Keratinocyte (primary cell): ENCODE measurements around the gene CCR5. TPM values are rescaled to one million over a fixed set of nuclear protein-coding genes. Genes with fewer than 3 reads are reported as not detected.

Experiments
- DNase-seq: peaks from one replicate; pipeline ENCODE4 v3.0.0-alpha.2; 2011; ENCODE audit warnings: low read depth, missing footprints, low spot score
- FAIRE-seq: peaks from 2 replicates; lab custom pipeline; 2011; peaks lifted over from hg19 to GRCh38; lab: Jason Lieb, UNC
- H2AFZ ChIP-seq: 2 replicates; pipeline ENCODE4 v1.6.0; 2012; ENCODE audit warnings: low read length, control low read depth, inconsistent platforms; ENCODE audit not compliant: control insufficient read depth
- H3K27ac ChIP-seq: 2 replicates; pipeline ENCODE4 v1.5.1; 2011; ENCODE audit warnings: low read length; ENCODE audit not compliant: control insufficient read depth, insufficient read depth
- H3K27me3 ChIP-seq: 3 replicates; pipeline ENCODE4 v1.6.0; 2011; ENCODE audit warnings: low read length; ENCODE audit not compliant: control insufficient read depth, insufficient read depth; ENCODE audit errors: extremely low read depth
- H3K36me3 ChIP-seq, 2 experiments: 2 replicates in 1 of 2; 3 replicates in 1 of 2; pipeline ENCODE4 v1.5.1; 2011; ENCODE audit warnings: low read length in 2 of 2, mild to moderate bottlenecking in 1 of 2; ENCODE audit not compliant: control insufficient read depth in 2 of 2, insufficient read depth in 2 of 2; ENCODE audit errors: extremely low read depth in 1 of 2
- H3K4me1 ChIP-seq: 3 replicates; pipeline ENCODE4 v1.5.1; 2011; ENCODE audit warnings: low read length; ENCODE audit not compliant: control insufficient read depth, insufficient read depth; ENCODE audit errors: extremely low read depth
- H3K4me2 ChIP-seq: 3 replicates; pipeline ENCODE4 v1.6.0; 2011; ENCODE audit warnings: low read depth, low read length; ENCODE audit not compliant: control insufficient read depth, insufficient read depth; ENCODE audit errors: extremely low read depth
- H3K4me3 ChIP-seq, 3 experiments: fragments of 200-600 bp in 1 of 3; sonication (generic) in 1 of 3; 2 replicates in 2 of 3; 3 replicates in 1 of 3; pipeline ENCODE4 v1.5.1; 2011 to 2016; ENCODE audit warnings: low read length in 3 of 3, mild to moderate bottlenecking in 3 of 3, control low read depth in 2 of 3, inconsistent platforms in 1 of 3, low read depth in 1 of 3, mixed read lengths in 1 of 3, mixed run types in 1 of 3, moderate library complexity in 1 of 3; ENCODE audit not compliant: control insufficient read depth in 2 of 3, insufficient read depth in 2 of 3; ENCODE audit errors: extremely low read depth in 1 of 3
- H3K79me2 ChIP-seq: 2 replicates; pipeline ENCODE4 v1.6.0; 2012; ENCODE audit warnings: low read length; ENCODE audit not compliant: control insufficient read depth, insufficient read depth
- H3K9ac ChIP-seq: 3 replicates; pipeline ENCODE4 v1.6.0; 2011; ENCODE audit warnings: low read length; ENCODE audit not compliant: control insufficient read depth, insufficient read depth; ENCODE audit errors: extremely low read depth
- H3K9me1 ChIP-seq: 3 replicates; pipeline ENCODE4 v1.6.0; 2011; ENCODE audit warnings: low read length; ENCODE audit not compliant: control insufficient read depth, insufficient read depth; ENCODE audit errors: extremely low read depth
- H3K9me3 ChIP-seq: 2 replicates; pipeline ENCODE4 v1.5.1; 2012; ENCODE audit warnings: low read depth, low read length; ENCODE audit not compliant: control insufficient read depth
- H4K20me1 ChIP-seq: 3 replicates; pipeline ENCODE4 v1.6.0; 2011; ENCODE audit warnings: low read length; ENCODE audit not compliant: control insufficient read depth, insufficient read depth; ENCODE audit errors: extremely low read depth
- CTCF ChIP-seq, 3 experiments: IDR thresholded peaks in 1 of 3; conservative IDR thresholded peaks in 1 of 3; optimal IDR thresholded peaks in 1 of 3; 2 replicates in 2 of 3; 3 replicates in 1 of 3; pipeline versions ENCODE3 to v1.5.1; 2011; ENCODE audit warnings: low read length in 3 of 3, mild to moderate bottlenecking in 3 of 3, moderate library complexity in 2 of 3, control low read depth in 1 of 3, inconsistent platforms in 1 of 3; ENCODE audit not compliant: insufficient read depth in 2 of 3; ENCODE audit errors: extremely low read depth in 1 of 3
- EZH2 ChIP-seq: IDR thresholded peaks from one replicate; pipeline ENCODE4 v1.6.1; 2012; ENCODE audit warnings: inconsistent platforms, mild to moderate bottlenecking, low read length, moderate library complexity
- dilution Hi-C: fragments of 300-500 bp; cut with MboI; formaldehyde crosslinking; loops from one replicate; pipeline ENCODE4 v1.7.0; 2020; ENCODE audit warnings: low sequenced_read_pairs; ENCODE audit not compliant: extremely low pct_ligation_motif_present
- polyA plus RNA-seq, 5 experiments: library from polyadenylated mRNA; depleted of rRNA in 3 of 5; stranded (reverse) in 3 of 5; stranded (forward) in 1 of 5; unstranded in 1 of 5; fragments of >200 nt; gene quantifications; 1 replicate in 1 of 5; 2 replicates in 3 of 5; 3 replicates in 1 of 5; pipeline versions ENCODE4 v1.2.1 to v1.2.3, GENCODE V29; 2011 to 2012; ENCODE audit warnings: missing spikeins in 2 of 5, low read depth in 1 of 5, low replicate concordance in 1 of 5

The CCR5 gene
- polyA plus RNA-seq, 1 donor (not counting 4 experiments of a cell fraction or from before 2014, with no cell fraction given), result 0.14 TPM

DNA sequence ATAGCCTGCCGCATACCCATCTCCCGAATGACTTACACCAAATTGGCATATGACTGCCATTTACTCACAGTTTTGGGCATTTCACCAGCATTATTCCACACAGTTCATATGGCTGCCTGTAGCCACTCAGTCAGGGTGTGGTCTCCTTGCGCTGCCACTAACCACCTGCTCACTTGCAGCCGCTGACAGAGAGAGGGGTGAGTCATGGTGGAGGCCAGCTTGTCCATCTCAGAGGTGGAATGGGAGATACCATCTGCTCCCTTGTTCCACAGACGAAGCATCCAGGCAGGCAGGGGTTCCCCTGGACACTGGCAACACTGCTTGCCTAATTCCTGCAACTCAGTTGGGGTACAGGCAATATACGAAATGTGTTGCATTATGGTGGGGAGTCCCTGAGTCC, 51.9 kb downstream of the CCR5 start:
- H3K27me3 ChIP-seq, result no peaks in the 10 kb centered on the region
- no peak overlapping the region for H2AFZ ChIP-seq
- H3K79me2 ChIP-seq, result no peaks in the 10 kb centered on the region
- H3K27ac ChIP-seq, result peak overlapping the region; percentile 71
- FAIRE-seq (peak; percentile 84), DNase-seq (peak; percentile 92)
- no peaks in the 10 kb centered on the region for H3K9me3 ChIP-seq
- no peak overlapping the region for H3K4me3 ChIP-seq
- H3K36me3 ChIP-seq, result no peaks in the 10 kb centered on the region
- peaks cover 27% of the 10 kb centered on the region for H3K4me1 ChIP-seq
- no peaks in the 10 kb centered on the region for H3K9me1 ChIP-seq
- no peak overlapping the region for H3K4me2 ChIP-seq
- no peaks in the 10 kb centered on the region for H4K20me1 ChIP-seq
- H3K9ac ChIP-seq, result no peak overlapping the region
- TF ChIP-seq EZH2 (no peak), CTCF (optimal IDR thresholded peaks at IDR 0.05 in 1 of 3, IDR thresholded peaks at IDR 0.05 in 1 of 3, conservative IDR thresholded peaks at IDR 0.05 in 1 of 3; ENCODE audit: extremely low read depth in 1 of 3, insufficient read depth in 2 of 3, low read length in 3 of 3) (no peak)
- dilution Hi-C loops, result no loop called here

- Histone ChIP-seq H3K4me1 (peaks cover 28% of the 10 kb centered on the region), H2AFZ (no peak overlapping the region), H3K9ac (peak overlapping the region; percentile 51), H3K79me2 (no peaks in the 10 kb centered on the region), H3K4me2 (no peak overlapping the region), H3K4me3 (no peak overlapping the region), H3K27me3 (no peaks in the 10 kb centered on the region), H3K27ac (peak overlapping the region; percentile 71), H3K36me3 (no peaks in the 10 kb centered on the region), H4K20me1 (no peaks in the 10 kb centered on the region), H3K9me1 (no peaks in the 10 kb centered on the region), H3K9me3 (no peaks in the 10 kb centered on the region)
- FAIRE-seq, result peak; percentile 68
- peak; percentile 75 for DNase-seq
- dilution Hi-C loops, result no loop called here
- TF ChIP-seq CTCF (optimal IDR thresholded peaks at IDR 0.05 in 1 of 3, IDR thresholded peaks at IDR 0.05 in 1 of 3, conservative IDR thresholded peaks at IDR 0.05 in 1 of 3; ENCODE audit: extremely low read depth in 1 of 3, insufficient read depth in 2 of 3, low read length in 3 of 3) (no peak), EZH2 (no peak)
Measured at GRCh38 chr3:46423588-46423987, 52.8 kb downstream of the CCR5 start.

Other genes starting within 250 kb of the CCR5 start
- gene CCR1, start 162.6 kb upstream of the CCR5 start, polyA plus RNA-seq, result 0.03 TPM in 1 of 3 replicates, not detected in the others
- 0.16 to 0.84 TPM (median 0.17 TPM) in 3 replicates for gene CCR3, start 128.5 kb upstream of the CCR5 start, polyA plus RNA-seq
- 0.02 to 0.26 TPM (median 0.07 TPM) in 3 replicates for gene CCR2, start 16.8 kb upstream of the CCR5 start, polyA plus RNA-seq
- 0.09 to 0.17 TPM in 2 of 3 replicates, not detected in the other for gene CCRL2, start 36.3 kb downstream of the CCR5 start, polyA plus RNA-seq
- gene LTF, start 94.0 kb downstream of the CCR5 start, polyA plus RNA-seq, result 0.03 TPM in 1 of 3 replicates, not detected in the others
- gene RTP3, start 127.0 kb downstream of the CCR5 start, polyA plus RNA-seq, result not detected in 3 replicates
- 0.17 to 0.58 TPM (median 0.51 TPM) in 3 replicates for gene LRRC2, start 195.4 kb downstream of the CCR5 start, polyA plus RNA-seq
- gene FAM240A, start 241.6 kb downstream of the CCR5 start, polyA plus RNA-seq, result not detected in 3 replicates